ENCODE measurements around the gene TMEM117. TPM values are rescaled to one million over a fixed set of nuclear protein-coding genes. Genes with fewer than 3 reads are reported as not detected.
"Not testable (repeated sequence)": the region's sequence is repeated elsewhere in the genome, so short reads cannot be mapped to it uniquely, and the experiment has no call there.

TMEM117 gene
- total and polyA plus RNA-seq, 10 of the 15 experiments (the other 5 are each of a cell fraction or from before 2014, with no cell fraction given), result 3.1 to 8.2 (median 6.1) TPM

- in situ Hi-C loops (cut with MboI), result no loop called here
- CTCF ChIA-PET, result no interaction called here
- RAD21 ChIA-PET (ENCODE audit: unreplicated experiment), result no interaction called here
- H3K27ac ChIP-seq (ENCODE audit: control insufficient read depth, insufficient read depth), result no peak overlapping the region
- H4K20me1 ChIP-seq (ENCODE audit: control insufficient read depth, insufficient read depth), result no peaks in the 10 kb centered on the region
- no peaks in the 10 kb centered on the region; the same call in 2 of the 3 replicates for H3K9me3 ChIP-seq (replicated peaks; ENCODE audit: control insufficient read depth, insufficient read depth, low read length)
- no peak overlapping the region for H3K4me2 ChIP-seq (ENCODE audit: control insufficient read depth, insufficient read depth)
- FAIRE-seq (no peak), ATAC-seq (no peak), DNase-seq (ENCODE audit: low read depth, low spot score) (no peak)
- intact Hi-C loops (cut with micrococcal nuclease; ENCODE audit: unreplicated experiment), result no loop called here
- WGBS (ENCODE audit: insufficient coverage, insufficient replicate concordance, low lambda C conversion rate, missing lambda C conversion rate), result 94% methylated on average over 2 of the region's 2 CpGs
- BruUV-seq (replicated peaks), result no TSS peak
- TF ChIP-seq BCL3 (IDR thresholded peaks at IDR 0.05; ENCODE audit: borderline replicate concordance, insufficient read depth, low read depth, low read length, poor library complexity, severe bottlenecking) (no peak), ETV6 (conservative IDR thresholded peaks at IDR 0.05 in 1 of 2, IDR thresholded peaks at IDR 0.05 in 1 of 2; ENCODE audit: borderline replicate concordance in 1 of 2, low read depth in 1 of 2) (no peak), CBX3 (IDR thresholded peaks at IDR 0.05; ENCODE audit: borderline replicate concordance, low read depth) (no peak), POLR2AphosphoS5 (IDR thresholded peaks at IDR 0.05; ENCODE audit: low read length) (no peak)
- SMC1A ChIA-PET (ENCODE audit: uncharacterized antibody, unreplicated experiment), result no interaction called here
- peaks cover 6% of the 10 kb centered on the region for H3K4me1 ChIP-seq (ENCODE audit: control insufficient read depth, insufficient read depth, low read length)
- H3K79me2 ChIP-seq (ENCODE audit: control insufficient read depth, insufficient read depth, low read length), result no peaks in the 10 kb centered on the region
- H3K4me3 ChIP-seq, result no peak overlapping the region
- H3K36me3 ChIP-seq (ENCODE audit: control insufficient read depth in 2 of 2, insufficient read depth in 2 of 2, low read length in 1 of 2), result no peaks in the 10 kb centered on the region
- no peaks in the 10 kb centered on the region for H3K27me3 ChIP-seq (replicated peaks in 1 of 2; ENCODE audit: control insufficient read depth in 2 of 2, insufficient read depth in 2 of 2, low read length in 1 of 2)
- POLR2A ChIA-PET, result no interaction called here
- H3K9ac ChIP-seq (ENCODE audit: control insufficient read depth, insufficient read depth, low read length), result no peak overlapping the region
- H2AFZ ChIP-seq (ENCODE audit: control insufficient read depth, low read depth, low read length), result no peak overlapping the region
Measured at GRCh38 chr12:44026046-44026445, 190.2 kb downstream of the TMEM117 start.

- H4K20me1 ChIP-seq (ENCODE audit: control insufficient read depth, insufficient read depth); H3K27ac ChIP-seq (ENCODE audit: control insufficient read depth, insufficient read depth); SMC1A ChIA-PET (ENCODE audit: uncharacterized antibody, unreplicated experiment); RAD21 ChIA-PET (ENCODE audit: unreplicated experiment); H3K36me3 ChIP-seq (ENCODE audit: control insufficient read depth in 2 of 2, insufficient read depth in 2 of 2, low read length in 1 of 2); BruUV-seq (replicated peaks); H3K4me2 ChIP-seq (ENCODE audit: control insufficient read depth, insufficient read depth); in situ Hi-C loops (cut with MboI); H3K4me1 ChIP-seq (ENCODE audit: control insufficient read depth, insufficient read depth, low read length); H3K9ac ChIP-seq (ENCODE audit: control insufficient read depth, insufficient read depth, low read length); POLR2A ChIA-PET; H3K79me2 ChIP-seq (ENCODE audit: control insufficient read depth, insufficient read depth, low read length); DNase-seq (ENCODE audit: low read depth, low spot score); H2AFZ ChIP-seq (ENCODE audit: control insufficient read depth, low read depth, low read length); intact Hi-C loops (cut with micrococcal nuclease; ENCODE audit: unreplicated experiment); H3K27me3 ChIP-seq (replicated peaks in 1 of 2; ENCODE audit: control insufficient read depth in 2 of 2, insufficient read depth in 2 of 2, low read length in 1 of 2); H3K9me3 ChIP-seq (replicated peaks; ENCODE audit: control insufficient read depth, insufficient read depth, low read length); ATAC-seq; H3K4me3 ChIP-seq; FAIRE-seq: not testable (repeated sequence)
- WGBS (ENCODE audit: insufficient coverage, insufficient replicate concordance, low lambda C conversion rate, missing lambda C conversion rate), result 91% methylated on average over 2 of the region's 2 CpGs
- CTCF ChIA-PET, result interaction anchor here (0.6 kb wide), 2 partner anchors 144 to 181 kb away, joined by 3 to 4 read pairs; no protein-coding TSS in a partner anchor
Measured at GRCh38 chr12:44026926-44027325, 191.0 kb downstream of the TMEM117 start.
